Immature natural killer cell (primary cell): ENCODE measurements around the gene STK32B. TPM values are rescaled to one million over a fixed set of nuclear protein-coding genes. Genes with fewer than 3 reads are reported as not detected.

ENCODE experiments used
- DNase-seq, 3 donors: peaks; one replicate each; pipeline ENCODE4 v3.0.0; 2022; ENCODE audit warnings: mixed read lengths in 1 of 3
- H3K27ac Mint-ChIP-seq, 6 donors: one replicate each; pipeline ENCODE4 v1.8.0; 2020; ENCODE audit warnings: mixed read lengths in 6 of 6, mild to moderate bottlenecking in 5 of 6, inconsistent platforms in 4 of 6, moderate library complexity in 3 of 6
- H3K27me3 Mint-ChIP-seq, 3 donors: one replicate each; pipeline ENCODE4 v1.8.0; 2020 to 2021; ENCODE audit warnings: low read depth in 3 of 3, mild to moderate bottlenecking in 3 of 3, mixed read lengths in 3 of 3, moderate library complexity in 3 of 3, inconsistent platforms in 1 of 3
- H3K36me3 Mint-ChIP-seq, 3 donors: one replicate each; pipeline ENCODE4 v1.8.0; 2020; ENCODE audit warnings: mixed read lengths in 3 of 3, inconsistent platforms in 2 of 3, mild to moderate bottlenecking in 2 of 3
- H3K4me1 Mint-ChIP-seq, 2 donors: one replicate each; pipeline ENCODE4 v1.8.0; 2020; ENCODE audit warnings: inconsistent platforms in 2 of 2, mild to moderate bottlenecking in 2 of 2, mixed read lengths in 2 of 2, moderate library complexity in 1 of 2
- H3K4me3 Mint-ChIP-seq, 5 donors: one replicate each; pipeline ENCODE4 v1.8.0; 2020; ENCODE audit warnings: mild to moderate bottlenecking in 5 of 5, mixed read lengths in 5 of 5, inconsistent platforms in 3 of 5, moderate library complexity in 3 of 5
- H3K9me3 Mint-ChIP-seq, 6 donors: one replicate each; pipeline ENCODE4 v1.8.0; 2020; ENCODE audit warnings: mild to moderate bottlenecking in 6 of 6, mixed read lengths in 6 of 6, inconsistent platforms in 4 of 6, moderate library complexity in 3 of 6
- polyA plus RNA-seq, 3 donors: library from polyadenylated mRNA; unstranded; fragments of 300-500 nt; fragmentation: Illumina TruSeq; gene quantifications; one replicate each; pipeline ENCODE4 v1.2.3, GENCODE V29; 2021

Gene STK32B
- polyA plus RNA-seq, 3 donors from 2014 or later, result not detected

- H3K27me3 Mint-ChIP-seq, result peaks cover 0 to 6% (median 4%) of the 10 kb centered on the region in 3 donors
- no peak for DNase-seq
- no peaks in the 10 kb centered on the region for H3K36me3 Mint-ChIP-seq
- H3K4me1 Mint-ChIP-seq, result no peaks in the 10 kb centered on the region
- no peak overlapping the region for H3K4me3 Mint-ChIP-seq
- no peaks in the 10 kb centered on the region for H3K9me3 Mint-ChIP-seq
- H3K27ac Mint-ChIP-seq, result no peak overlapping the region
Measured at GRCh38 chr4:5470318-5471198, 419.3 kb downstream of the STK32B start.

GRCh38 chr4:5471206-5471605 is 419.9 kb downstream of the STK32B start:
- no peaks in the 10 kb centered on the region for H3K9me3 Mint-ChIP-seq
- H3K36me3 Mint-ChIP-seq, result no peaks in the 10 kb centered on the region
- H3K27ac Mint-ChIP-seq, result no peak overlapping the region
- H3K27me3 Mint-ChIP-seq, result peaks cover 0 to 6% (median 4%) of the 10 kb centered on the region in 3 donors
- no peak for DNase-seq
- H3K4me1 Mint-ChIP-seq, result no peaks in the 10 kb centered on the region
- no peak overlapping the region for H3K4me3 Mint-ChIP-seq

GRCh38 chr4:5471691-5472090 is 420.4 kb downstream of the STK32B start:
- Mint-ChIP-seq H3K36me3 (no peaks in the 10 kb centered on the region), H3K9me3 (no peaks in the 10 kb centered on the region), H3K4me1 (no peaks in the 10 kb centered on the region), H3K27me3 (peaks cover 0 to 6% (median 4%) of the 10 kb centered on the region in 3 donors), H3K27ac (no peak overlapping the region), H3K4me3 (no peak overlapping the region)
- DNase-seq, result no peak

- Mint-ChIP-seq H3K36me3 (no peaks in the 10 kb centered on the region), H3K4me1 (no peaks in the 10 kb centered on the region), H3K9me3 (no peaks in the 10 kb centered on the region), H3K27me3 (peaks cover 0 to 6% (median 4%) of the 10 kb centered on the region in 3 donors), H3K4me3 (no peak overlapping the region), H3K27ac (no peak overlapping the region)
- DNase-seq, result no peak
Measured at GRCh38 chr4:5472160-5472591, 420.9 kb downstream of the STK32B start.

GRCh38 chr4:5473125-5473524 is 421.8 kb downstream of the STK32B start:
- no peaks in the 10 kb centered on the region for H3K36me3 Mint-ChIP-seq
- DNase-seq, result no peak
- H3K4me3 Mint-ChIP-seq, result no peak overlapping the region
- H3K27ac Mint-ChIP-seq, result no peak overlapping the region
- no peaks in the 10 kb centered on the region for H3K4me1 Mint-ChIP-seq
- peaks cover 0 to 6% (median 4%) of the 10 kb centered on the region in 3 donors for H3K27me3 Mint-ChIP-seq
- H3K9me3 Mint-ChIP-seq, result no peaks in the 10 kb centered on the region

- Mint-ChIP-seq H3K4me3 (no peak overlapping the region), H3K9me3 (no peaks in the 10 kb centered on the region), H3K27me3 (peaks cover 0 to 6% (median 0%) of the 10 kb centered on the region in 3 donors)
Measured at GRCh38 chr4:5474756-5475155, 423.5 kb downstream of the STK32B start.

GRCh38 chr4:5477613-5478012 is 426.3 kb downstream of the STK32B start:
- no peak overlapping the region for H3K4me3 Mint-ChIP-seq
- no peak overlapping the region for H3K27ac Mint-ChIP-seq

More at GRCh38 chr4:5474756-5475155, 423.5 kb downstream of the STK32B start:
- Mint-ChIP-seq H3K27ac (no peak overlapping the region), H3K4me1 (no peaks in the 10 kb centered on the region), H3K36me3 (no peaks in the 10 kb centered on the region)
- DNase-seq, result no peak

GRCh38 chr4:5478169-5478568 is 426.9 kb downstream of the STK32B start:
- DNase-seq, result no peak
- Mint-ChIP-seq H3K27ac (no peak overlapping the region), H3K36me3 (no peaks in the 10 kb centered on the region), H3K9me3 (peaks cover 0 to under 1% (median 0%) of the 10 kb centered on the region in 6 donors), H3K27me3 (no peaks in the 10 kb centered on the region), H3K4me3 (no peak overlapping the region), H3K4me1 (no peaks in the 10 kb centered on the region)

More at GRCh38 chr4:5477613-5478012, 426.3 kb downstream of the STK32B start:
- no peaks in the 10 kb centered on the region for H3K4me1 Mint-ChIP-seq
- DNase-seq, result no peak
- no peaks in the 10 kb centered on the region for H3K36me3 Mint-ChIP-seq
- H3K9me3 Mint-ChIP-seq, result no peaks in the 10 kb centered on the region
- no peaks in the 10 kb centered on the region for H3K27me3 Mint-ChIP-seq

- peaks cover 0 to 3% (median 0%) of the 10 kb centered on the region in 6 donors for H3K9me3 Mint-ChIP-seq
- DNase-seq, result no peak
- no peaks in the 10 kb centered on the region for H3K4me1 Mint-ChIP-seq
Measured at GRCh38 chr4:5478697-5479096, 427.4 kb downstream of the STK32B start.

GRCh38 chr4:5479518-5480060 is 428.3 kb downstream of the STK32B start:
- H3K4me3 Mint-ChIP-seq, result no peak overlapping the region
- DNase-seq, result no peak
- no peaks in the 10 kb centered on the region for H3K4me1 Mint-ChIP-seq
- H3K9me3 Mint-ChIP-seq, result peaks cover 0 to 4% (median 0%) of the 10 kb centered on the region in 6 donors
- no peak overlapping the region for H3K27ac Mint-ChIP-seq
- no peaks in the 10 kb centered on the region for H3K36me3 Mint-ChIP-seq
- peaks cover 0 to 4% (median 0%) of the 10 kb centered on the region in 3 donors for H3K27me3 Mint-ChIP-seq

More at GRCh38 chr4:5478697-5479096, 427.4 kb downstream of the STK32B start:
- Mint-ChIP-seq H3K27ac (no peak overlapping the region), H3K36me3 (no peaks in the 10 kb centered on the region), H3K4me3 (no peak overlapping the region), H3K27me3 (peaks cover 0 to 4% (median 0%) of the 10 kb centered on the region in 3 donors)

- Mint-ChIP-seq H3K27ac (no peak overlapping the region), H3K9me3 (peaks cover 6 to 23% (median 11%) of the 10 kb centered on the region in 6 donors), H3K4me1 (no peaks in the 10 kb centered on the region), H3K4me3 (no peak overlapping the region), H3K36me3 (peaks cover 0 to 3% (median 0%) of the 10 kb centered on the region in 3 donors), H3K27me3 (peaks cover 2 to 4% (median 3%) of the 10 kb centered on the region in 3 donors)
- DNase-seq, result no peak
Measured at GRCh38 chr4:5488413-5488812, 437.1 kb downstream of the STK32B start.

GRCh38 chr4:5489260-5489659 is 438.0 kb downstream of the STK32B start:
- H3K27ac Mint-ChIP-seq, result no peak overlapping the region
- no peaks in the 10 kb centered on the region for H3K4me1 Mint-ChIP-seq
- H3K36me3 Mint-ChIP-seq, result peaks cover 0 to 3% (median 0%) of the 10 kb centered on the region in 3 donors
- H3K27me3 Mint-ChIP-seq, result peaks cover 2 to 4% (median 2%) of the 10 kb centered on the region in 3 donors
- no peak overlapping the region for H3K4me3 Mint-ChIP-seq
- H3K9me3 Mint-ChIP-seq, result peaks cover 2 to 23% (median 12%) of the 10 kb centered on the region in 6 donors
- no peak for DNase-seq

GRCh38 chr4:5497489-5497888 is 446.2 kb downstream of the STK32B start:
- H3K36me3 Mint-ChIP-seq, result no peaks in the 10 kb centered on the region
- no peaks in the 10 kb centered on the region for H3K4me1 Mint-ChIP-seq
- H3K27me3 Mint-ChIP-seq, result peaks cover 0 to 7% (median 4%) of the 10 kb centered on the region in 3 donors
- peaks cover 0 to 5% (median under 1%) of the 10 kb centered on the region in 6 donors for H3K9me3 Mint-ChIP-seq
- H3K4me3 Mint-ChIP-seq, result no peak overlapping the region
- no peak overlapping the region for H3K27ac Mint-ChIP-seq
- no peak for DNase-seq

- peaks cover 0 to 3% (median under 1%) of the 10 kb centered on the region in 6 donors for H3K9me3 Mint-ChIP-seq
- peaks cover 0 to 3% (median 3%) of the 10 kb centered on the region in 3 donors for H3K27me3 Mint-ChIP-seq
- H3K4me3 Mint-ChIP-seq, result no peak overlapping the region
- DNase-seq, result no peak
- H3K36me3 Mint-ChIP-seq, result no peaks in the 10 kb centered on the region
- H3K4me1 Mint-ChIP-seq, result no peaks in the 10 kb centered on the region
- no peak overlapping the region for H3K27ac Mint-ChIP-seq
Measured at GRCh38 chr4:5500165-5500564, 448.9 kb downstream of the STK32B start.
